ENCODE data around the gene FKBP15. TPM values are rescaled to one million over a fixed set of nuclear protein-coding genes. Genes with fewer than 3 reads are reported as not detected.

FKBP15 gene
- total and polyA plus RNA-seq, 8 donors = 5.5 to 36.6 (median 13.7) TPM

DNA sequence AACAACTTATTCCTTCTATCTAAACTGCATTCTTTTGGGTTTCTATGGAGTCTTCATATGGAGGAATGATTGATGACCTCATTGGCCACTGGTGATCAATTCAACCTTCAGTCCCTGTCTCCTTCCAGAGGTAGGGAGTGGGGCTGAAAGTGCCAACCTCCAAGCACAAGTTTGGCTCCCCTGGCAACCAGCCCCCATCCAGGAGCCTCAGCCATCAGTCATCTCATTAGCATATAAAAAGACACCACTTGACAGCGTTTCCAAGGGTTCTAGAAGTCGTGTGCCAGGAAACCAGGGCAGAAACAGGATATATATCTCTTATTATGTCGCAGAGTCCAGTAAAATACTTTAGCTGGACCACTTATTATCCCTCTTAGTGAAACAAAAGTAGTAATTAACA lies 60.5 kb downstream of the FKBP15 start:
- 36 to 56% (median 46%) methylated on average over 3 of the region's 3 CpGs for WGBS, 5 donors
- Histone ChIP-seq H3K4me1 (peaks cover 0 to 18% (median 7%) of the 10 kb centered on the region in 4 donors), H3K4me3 (no peak overlapping the region), H3K27me3 (no peaks in the 10 kb centered on the region), H3K36me3 (peaks cover 49 to 87% (median 84%) of the 10 kb centered on the region in 4 donors), H3K9me3 (no peaks in the 10 kb centered on the region), H3K27ac (no peak overlapping the region)
- TF ChIP-seq POLR2A (IDR thresholded peaks at IDR 0.05) = no peak
- TF ChIP-seq EP300 (IDR thresholded peaks at IDR 0.05) = no peak
- no peak for TF ChIP-seq CTCF (IDR thresholded peaks at IDR 0.05)
- TF ChIP-seq POLR2AphosphoS5 (IDR thresholded peaks at IDR 0.05) = no peak
- intact Hi-C loops (cut with DNase I; ENCODE audit: low total_unique reads) = no loop called here
- no peak for DNase-seq

DNA sequence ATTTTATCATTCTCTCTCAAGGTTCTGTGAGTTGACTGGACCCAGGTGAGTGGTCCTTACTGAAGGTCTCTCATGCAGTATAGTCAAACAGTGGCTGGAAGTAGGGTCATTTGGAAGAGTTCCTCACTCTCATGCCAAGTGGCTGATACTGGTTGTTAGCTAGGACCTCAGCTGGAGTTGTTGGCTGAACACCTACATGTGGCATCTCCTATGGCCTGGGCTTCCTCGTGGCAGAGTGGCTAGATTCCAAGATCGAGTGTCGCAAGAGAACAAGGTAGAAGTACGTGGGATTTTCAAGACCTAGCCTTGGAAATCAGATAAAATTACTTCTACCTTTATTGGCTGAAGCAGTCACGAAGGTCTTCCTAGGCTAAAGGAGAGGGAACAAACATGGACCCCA lies 62.6 kb downstream of the FKBP15 start:
- Histone ChIP-seq H3K36me3 (peaks cover 37 to 66% (median 63%) of the 10 kb centered on the region in 4 donors), H3K9me3 (no peaks in the 10 kb centered on the region), H3K27me3 (no peaks in the 10 kb centered on the region), H3K4me3 (no peak overlapping the region), H3K4me1 (peaks cover 0 to 33% (median 15%) of the 10 kb centered on the region in 4 donors), H3K27ac (no peak overlapping the region)
- TF ChIP-seq POLR2AphosphoS5 (IDR thresholded peaks at IDR 0.05) = no peak
- TF ChIP-seq CTCF (IDR thresholded peaks at IDR 0.05) = no peak
- no peak for TF ChIP-seq POLR2A (IDR thresholded peaks at IDR 0.05)
- TF ChIP-seq EP300 (IDR thresholded peaks at IDR 0.05) = no peak
- WGBS, 5 donors = 87 to 91% (median 91%) methylated on average over 5 of the region's 5 CpGs
- intact Hi-C loops (cut with DNase I; ENCODE audit: low total_unique reads) = no loop called here
- no peak for DNase-seq

GRCh38 chr9:113156880-113157279 lies 64.2 kb downstream of the FKBP15 start:
- Histone ChIP-seq H3K4me1 (peaks cover 7 to 47% (median 29%) of the 10 kb centered on the region in 4 donors), H3K27ac (no peak overlapping the region), H3K9me3 (no peaks in the 10 kb centered on the region), H3K27me3 (no peaks in the 10 kb centered on the region), H3K36me3 (peaks cover 22 to 50% (median 47%) of the 10 kb centered on the region in 4 donors), H3K4me3 (no peak overlapping the region)
- no peak for TF ChIP-seq POLR2AphosphoS5 (IDR thresholded peaks at IDR 0.05)
- no peak for TF ChIP-seq CTCF (IDR thresholded peaks at IDR 0.05)
- DNase-seq = no peak
- WGBS, 5 donors = 69 to 94% (median 85%) methylated on average over 1 of the region's 1 CpG
- intact Hi-C loops (cut with DNase I; ENCODE audit: low total_unique reads) = no loop called here

GRCh38 chr9:113155911-113156588 lies 65.0 kb downstream of the FKBP15 start:
- no peaks in the 10 kb centered on the region for H3K9me3 ChIP-seq
- DNase-seq = peak in 1 of 2 donors; percentile 24
- 39 to 62% (median 44%) methylated on average over 7 of the region's 7 CpGs for WGBS, 5 donors
- H3K4me3 ChIP-seq = no peak overlapping the region
- H3K27me3 ChIP-seq = no peaks in the 10 kb centered on the region
- peak overlapping the region in 2 of 5 donors; percentile 0 to 31 for H3K27ac ChIP-seq
- intact Hi-C loops (cut with DNase I; ENCODE audit: low total_unique reads) = no loop called here
- H3K36me3 ChIP-seq = peaks cover 17 to 42% (median 39%) of the 10 kb centered on the region in 4 donors
- H3K4me1 ChIP-seq = peaks cover 11 to 53% (median 37%) of the 10 kb centered on the region in 4 donors
- TF ChIP-seq EP300 (IDR thresholded peaks at IDR 0.05) (no peak), POLR2AphosphoS5 (IDR thresholded peaks at IDR 0.05) (no peak), CTCF (IDR thresholded peaks at IDR 0.05) (no peak), POLR2A (IDR thresholded peaks at IDR 0.05) (no peak)

Measured in stomach (tissue), 9 donors.